H9 (cell line): ENCODE data around the gene EGFL8. TPM values are rescaled to one million over a fixed set of nuclear protein-coding genes. Genes with fewer than 3 reads are reported as not detected.
A peak's percentile ranks its signal among the peaks of the same experiment; 100 is the strongest.

Source experiments
- DNase-seq: peaks from one replicate; pipeline ENCODE4 v3.0.0-alpha.2; 2017
- H2AFZ ChIP-seq: one replicate; pipeline ENCODE4 v1.6.1; 2013; ENCODE audit warnings: mild to moderate bottlenecking, low read length, control low read depth, moderate library complexity
- H2AK5ac ChIP-seq: 2 replicates; pipeline ENCODE4 v1.6.1; 2013; ENCODE audit warnings: low read length, control low read depth, mixed read lengths; ENCODE audit not compliant: insufficient read length
- H2BK120ac ChIP-seq: one replicate; pipeline ENCODE4 v1.6.1; 2013; ENCODE audit warnings: low read depth, mild to moderate bottlenecking, low read length, control low read depth, inconsistent platforms; ENCODE audit not compliant: poor library complexity, severe bottlenecking
- H2BK12ac ChIP-seq: 2 replicates; pipeline ENCODE4 v1.6.1; 2013; ENCODE audit warnings: low read length, control low read depth, mixed read lengths, low read depth; ENCODE audit not compliant: insufficient read length
- H2BK15ac ChIP-seq: 2 replicates; pipeline ENCODE4 v1.6.1; 2013; ENCODE audit warnings: low read depth, low read length, control low read depth
- H2BK20ac ChIP-seq: one replicate; pipeline ENCODE4 v1.6.1; 2013; ENCODE audit warnings: low read depth, mild to moderate bottlenecking, low read length, control low read depth, inconsistent platforms; ENCODE audit not compliant: poor library complexity, severe bottlenecking
- H2BK5ac ChIP-seq: 2 replicates; pipeline ENCODE4 v1.6.1; 2013; ENCODE audit warnings: low read length, control low read depth, mixed read lengths; ENCODE audit not compliant: insufficient read length
- H3K14ac ChIP-seq: 2 replicates; pipeline ENCODE4 v1.6.1; 2013; ENCODE audit warnings: low read length, control low read depth; ENCODE audit not compliant: insufficient read depth
- H3K18ac ChIP-seq: 2 replicates; pipeline ENCODE4 v1.6.1; 2013; ENCODE audit warnings: low read depth, mild to moderate bottlenecking, mixed read lengths, low read length, control low read depth; ENCODE audit not compliant: insufficient read length
- H3K23ac ChIP-seq: 2 replicates; pipeline ENCODE4 v1.6.1; 2013; ENCODE audit warnings: low read length, control low read depth, mixed read lengths, low read depth; ENCODE audit not compliant: insufficient read length
- H3K23me2 ChIP-seq: 2 replicates; pipeline ENCODE4 v1.6.1; 2013; ENCODE audit warnings: low read depth, mild to moderate bottlenecking, mixed read lengths, low read length, control low read depth; ENCODE audit not compliant: insufficient read length, poor library complexity, severe bottlenecking
- H3K27ac ChIP-seq: 2 replicates; pipeline ENCODE4 v1.5.1; 2013; ENCODE audit warnings: low read length, control low read depth, mixed read lengths, low read depth; ENCODE audit not compliant: insufficient read length
- H3K27me3 ChIP-seq: 2 replicates; pipeline ENCODE4 v1.6.1; 2013; ENCODE audit warnings: low read length, control low read depth, inconsistent platforms; ENCODE audit not compliant: insufficient read depth
- H3K4ac ChIP-seq: 2 replicates; pipeline ENCODE4 v1.6.1; 2013; ENCODE audit warnings: low read depth, mild to moderate bottlenecking, control low read depth, inconsistent platforms, low read length, moderate library complexity
- H3K4me1 ChIP-seq: 2 replicates; pipeline ENCODE4 v1.6.1; 2013; ENCODE audit warnings: low read length, control low read depth, inconsistent platforms; ENCODE audit not compliant: insufficient read depth
- H3K4me2 ChIP-seq: 2 replicates; pipeline ENCODE4 v1.6.1; 2013; ENCODE audit warnings: low read length, control low read depth, mixed read lengths; ENCODE audit not compliant: insufficient read length, insufficient read depth
- H3K56ac ChIP-seq: 2 replicates; pipeline ENCODE4 v1.6.1; 2013; ENCODE audit warnings: low read depth, mild to moderate bottlenecking, mixed read lengths, low read length, control low read depth; ENCODE audit not compliant: insufficient read length
- H3K79me1 ChIP-seq: 2 replicates; pipeline ENCODE4 v1.6.1; 2013; ENCODE audit warnings: low read depth, mild to moderate bottlenecking, moderate library complexity, low read length, control low read depth, inconsistent platforms; ENCODE audit not compliant: insufficient read depth, poor library complexity, severe bottlenecking
- H3K79me2 ChIP-seq: 2 replicates; pipeline ENCODE4 v1.6.1; 2013; ENCODE audit warnings: low read length, control low read depth, inconsistent platforms; ENCODE audit not compliant: insufficient read depth
- H3K9ac ChIP-seq: 2 replicates; pipeline ENCODE4 v1.6.1; 2013; ENCODE audit warnings: low read length, control low read depth, mixed read lengths; ENCODE audit not compliant: insufficient read length; ENCODE audit errors: extremely low read depth
- H3K9me3 ChIP-seq: one replicate; pipeline ENCODE4 v1.6.1; 2013; ENCODE audit warnings: low read depth, low read length, inconsistent platforms; ENCODE audit not compliant: control insufficient read depth
- H3T11ph ChIP-seq: one replicate; pipeline ENCODE4 v1.6.1; 2013; ENCODE audit warnings: mild to moderate bottlenecking, low read length, control low read depth, inconsistent platforms
- H4K20me1 ChIP-seq: one replicate; pipeline ENCODE4 v1.6.1; 2013; ENCODE audit not compliant: control insufficient read depth, insufficient read length, insufficient read depth
- H4K5ac ChIP-seq: 2 replicates; pipeline ENCODE4 v1.6.1; 2013; ENCODE audit warnings: low read depth, mild to moderate bottlenecking, mixed read lengths, low read length, control low read depth; ENCODE audit not compliant: insufficient read length
- H4K8ac ChIP-seq: replicated peaks from 2 replicates; pipeline ENCODE4 v1.6.1; 2013; ENCODE audit warnings: low read length, control low read depth, mixed read lengths, low read depth; ENCODE audit not compliant: insufficient read length
- H4K91ac ChIP-seq: 2 replicates; pipeline ENCODE4 v1.6.1; 2013; ENCODE audit warnings: low read depth, mild to moderate bottlenecking, moderate library complexity, mixed read lengths, low read length, control low read depth; ENCODE audit not compliant: insufficient read length
- H3K27ac Mint-ChIP-seq, 3 experiments: 2 replicates in 2 of 3; 3 replicates in 1 of 3; pipeline ENCODE4 v1.8.0; 2020 to 2021; ENCODE audit warnings: mixed read lengths in 3 of 3, mild to moderate bottlenecking in 1 of 3, moderate library complexity in 1 of 3
- H3K27me3 Mint-ChIP-seq: 2 replicates; pipeline ENCODE4 v1.8.0; 2021; ENCODE audit warnings: low read depth, mild to moderate bottlenecking, moderate library complexity, mixed read lengths
- H3K36me3 Mint-ChIP-seq, 3 experiments: 2 replicates in 2 of 3; 3 replicates in 1 of 3; pipeline ENCODE4 v1.8.0; 2020 to 2021; ENCODE audit warnings: low read depth in 3 of 3, mixed read lengths in 3 of 3; ENCODE audit not compliant: insufficient read depth in 1 of 3
- H3K4me1 Mint-ChIP-seq, 2 experiments: 2 replicates each; pipeline ENCODE4 v1.8.0; 2020; ENCODE audit warnings: mixed read lengths in 2 of 2
- H3K4me3 Mint-ChIP-seq, 2 experiments: 2 replicates in 1 of 2; 3 replicates in 1 of 2; pipeline ENCODE4 v1.8.0; 2020 to 2021; ENCODE audit warnings: mild to moderate bottlenecking in 2 of 2, mixed read lengths in 2 of 2, moderate library complexity in 1 of 2
- H3K9me3 Mint-ChIP-seq, 2 experiments: 2 replicates in 1 of 2; 3 replicates in 1 of 2; pipeline ENCODE4 v1.8.0; 2020; ENCODE audit warnings: mild to moderate bottlenecking in 2 of 2, mixed read lengths in 2 of 2, moderate library complexity in 1 of 2
- WGBS: extraction: QIAGEN DNeasy Blood & Tissue Kit; methylation state at CpG from one replicate; pipeline ENCODE4 v1.1.7; 2013; ENCODE audit warnings: missing lambda C conversion rate, low lambda C conversion rate, mixed read lengths; ENCODE audit not compliant: insufficient read length; ENCODE audit errors: extremely low coverage; 5-methylcytosine and 5-hydroxymethylcytosine counted together
- total RNA-seq: library from RNA; stranded (reverse); gene quantifications from 2 replicates; pipeline ENCODE4 v1.2.1, GENCODE V29; 2021
- TF ChIP-seq, protein P1 (sequence below): fragments of 200-600 bp; sonication (generic); conservative IDR thresholded peaks from 3 replicates; pipeline ENCODE4 v1.8.0; 2021; ENCODE audit warnings: antibody characterized with exemption, mild to moderate bottlenecking

The EGFL8 gene
- total RNA-seq, 1 experiment from 2014 or later, result 27.2 TPM

GRCh38 chr6:32146287-32146686, 18.1 kb upstream of the EGFL8 start:
- H2AK5ac ChIP-seq, result no peak overlapping the region
- H3K23me2 ChIP-seq, result peaks cover 17% of the 10 kb centered on the region
- no peak overlapping the region for H2AFZ ChIP-seq
- H4K5ac ChIP-seq, result no peak overlapping the region
- H3K9me3 ChIP-seq, result no peaks in the 10 kb centered on the region
- no peak overlapping the region for H3K18ac ChIP-seq
- no peak overlapping the region for H3K4ac ChIP-seq
- H2BK20ac ChIP-seq, result no peak overlapping the region
- H3K27me3 ChIP-seq, result no peaks in the 10 kb centered on the region; the same call in 1 of the 2 replicates
- peaks cover 8% of the 10 kb centered on the region for H3K4me1 ChIP-seq
- H3K79me1 ChIP-seq, result no peaks in the 10 kb centered on the region
- H2BK5ac ChIP-seq, result no peak overlapping the region
- H3K56ac ChIP-seq, result no peak overlapping the region
- no peak overlapping the region for H2BK15ac ChIP-seq
- no peak overlapping the region for H2BK120ac ChIP-seq
- no peak overlapping the region for H2BK12ac ChIP-seq
- no peak overlapping the region for H4K8ac ChIP-seq
- no peaks in the 10 kb centered on the region for H3K79me2 ChIP-seq
- WGBS, result no CpG with 5 or more reads among the region's 1 CpG
- H3K14ac ChIP-seq, result no peak overlapping the region
- H3K27ac Mint-ChIP-seq, result peak overlapping the region in 2 of 3 experiments; percentile 32 to 45; a peak in 4 of 7 replicates
- H3K27me3 Mint-ChIP-seq, result peaks cover 2% of the 10 kb centered on the region; the same call in 1 of the 2 replicates
- peaks cover 0 to 8% (median 3%) of the 10 kb centered on the region in 3 experiments; a peak in 2 of 7 replicates for H3K36me3 Mint-ChIP-seq
- 0 out of 5 replicates have a peak overlapping the region, but pooled peaks of 1 of the 2 experiments have one; percentile 7 for H3K4me3 Mint-ChIP-seq
- H3K4me1 Mint-ChIP-seq, result peaks cover 23 to 44% of the 10 kb centered on the region in 2 experiments
- no peak overlapping the region for H3K4me2 ChIP-seq
- H3K9ac ChIP-seq, result no peak overlapping the region
- no peaks in the 10 kb centered on the region; a peak in 1 of 5 replicates for H3K9me3 Mint-ChIP-seq
- no peak overlapping the region for H3K23ac ChIP-seq
- DNase-seq, result no peak
- TF ChIP-seq, protein P1, sequence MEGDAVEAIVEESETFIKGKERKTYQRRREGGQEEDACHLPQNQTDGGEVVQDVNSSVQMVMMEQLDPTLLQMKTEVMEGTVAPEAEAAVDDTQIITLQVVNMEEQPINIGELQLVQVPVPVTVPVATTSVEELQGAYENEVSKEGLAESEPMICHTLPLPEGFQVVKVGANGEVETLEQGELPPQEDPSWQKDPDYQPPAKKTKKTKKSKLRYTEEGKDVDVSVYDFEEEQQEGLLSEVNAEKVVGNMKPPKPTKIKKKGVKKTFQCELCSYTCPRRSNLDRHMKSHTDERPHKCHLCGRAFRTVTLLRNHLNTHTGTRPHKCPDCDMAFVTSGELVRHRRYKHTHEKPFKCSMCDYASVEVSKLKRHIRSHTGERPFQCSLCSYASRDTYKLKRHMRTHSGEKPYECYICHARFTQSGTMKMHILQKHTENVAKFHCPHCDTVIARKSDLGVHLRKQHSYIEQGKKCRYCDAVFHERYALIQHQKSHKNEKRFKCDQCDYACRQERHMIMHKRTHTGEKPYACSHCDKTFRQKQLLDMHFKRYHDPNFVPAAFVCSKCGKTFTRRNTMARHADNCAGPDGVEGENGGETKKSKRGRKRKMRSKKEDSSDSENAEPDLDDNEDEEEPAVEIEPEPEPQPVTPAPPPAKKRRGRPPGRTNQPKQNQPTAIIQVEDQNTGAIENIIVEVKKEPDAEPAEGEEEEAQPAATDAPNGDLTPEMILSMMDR, result no peak
- no peak overlapping the region for H3K27ac ChIP-seq
- H3T11ph ChIP-seq, result no peak overlapping the region
- no peaks in the 10 kb centered on the region for H4K20me1 ChIP-seq
- H4K91ac ChIP-seq, result no peak overlapping the region
